Cerebellar nuclear complex (tissue), 1 donor: ENCODE data around the gene DUSP9.
"Not testable (repeated sequence)": the region's sequence is repeated elsewhere in the genome, so short reads cannot be mapped to it uniquely, and the experiment has no call there.

Source experiments
- DNase-seq, 2 experiments: peaks; one replicate each; lab custom pipeline; 2025; lab: John Stamatoyannopoulos, UW

DUSP9 gene

DNA sequence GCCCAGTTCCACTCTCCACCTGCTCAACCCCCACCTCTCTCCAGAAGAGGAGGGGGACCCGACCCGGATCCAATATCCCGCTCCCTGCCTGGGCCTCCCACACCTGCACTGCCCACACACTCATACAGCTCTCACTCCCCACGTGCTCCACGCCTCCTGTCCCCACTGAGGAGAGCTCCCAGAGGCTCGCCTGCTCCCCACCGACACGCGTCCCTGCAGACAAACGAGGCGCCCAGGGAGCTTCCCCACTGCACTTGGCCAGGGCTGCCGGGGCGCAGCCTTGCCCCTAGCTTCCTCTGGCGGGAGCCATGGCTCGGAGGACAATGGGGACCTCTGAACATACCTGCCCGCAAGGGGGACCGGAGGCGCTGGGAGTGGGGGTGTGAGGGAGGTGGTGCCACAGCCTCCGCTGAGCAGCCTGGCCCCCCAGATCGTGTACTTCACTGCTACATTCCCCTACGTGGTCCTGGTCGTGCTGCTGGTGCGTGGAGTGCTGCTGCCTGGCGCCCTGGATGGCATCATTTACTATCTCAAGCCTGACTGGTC is 45.7 kb downstream of the DUSP9 start:
- DNase-seq, result no peak

DNA sequence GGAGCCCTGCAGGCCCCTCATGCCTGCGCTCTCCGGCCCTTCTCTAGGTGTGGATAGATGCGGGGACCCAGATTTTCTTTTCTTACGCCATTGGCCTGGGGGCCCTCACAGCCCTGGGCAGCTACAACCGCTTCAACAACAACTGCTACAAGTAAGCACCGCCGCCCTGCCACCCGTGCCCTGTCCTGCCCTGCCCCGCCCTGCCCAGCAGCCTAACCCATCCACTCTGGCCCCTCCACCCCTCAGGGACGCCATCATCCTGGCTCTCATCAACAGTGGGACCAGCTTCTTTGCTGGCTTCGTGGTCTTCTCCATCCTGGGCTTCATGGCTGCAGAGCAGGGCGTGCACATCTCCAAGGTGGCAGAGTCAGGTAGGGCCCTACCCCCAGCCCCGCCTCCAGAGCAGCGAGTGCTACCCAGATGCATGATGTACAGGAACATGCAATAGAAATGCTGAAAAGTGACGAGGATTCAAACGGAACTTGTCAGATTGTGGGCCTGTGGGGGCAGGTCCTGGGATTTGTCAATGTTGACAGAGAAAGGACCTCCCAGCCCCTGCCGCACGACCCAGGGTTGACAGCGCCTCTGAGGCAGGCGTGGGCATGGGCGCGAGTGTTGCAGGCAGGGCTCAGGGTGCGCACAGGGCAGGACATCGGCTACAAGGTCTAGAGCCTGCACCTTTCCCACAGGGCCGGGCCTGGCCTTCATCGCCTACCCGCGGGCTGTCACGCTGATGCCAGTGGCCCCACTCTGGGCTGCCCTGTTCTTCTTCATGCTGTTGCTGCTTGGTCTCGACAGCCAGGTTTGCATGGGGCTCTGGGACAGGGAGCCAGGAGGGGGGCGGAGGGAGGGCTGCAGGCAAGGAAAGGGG is 46.4 kb downstream of the DUSP9 start:
- no peak for DNase-seq

GRCh38 chrX:153694256-153694655 is 47.3 kb downstream of the DUSP9 start:
- not testable (repeated sequence) for DNase-seq

- no peak for DNase-seq
These were observed 47.8 kb downstream of the DUSP9 start for GRCh38 chrX:153694687-153695270.

DNA sequence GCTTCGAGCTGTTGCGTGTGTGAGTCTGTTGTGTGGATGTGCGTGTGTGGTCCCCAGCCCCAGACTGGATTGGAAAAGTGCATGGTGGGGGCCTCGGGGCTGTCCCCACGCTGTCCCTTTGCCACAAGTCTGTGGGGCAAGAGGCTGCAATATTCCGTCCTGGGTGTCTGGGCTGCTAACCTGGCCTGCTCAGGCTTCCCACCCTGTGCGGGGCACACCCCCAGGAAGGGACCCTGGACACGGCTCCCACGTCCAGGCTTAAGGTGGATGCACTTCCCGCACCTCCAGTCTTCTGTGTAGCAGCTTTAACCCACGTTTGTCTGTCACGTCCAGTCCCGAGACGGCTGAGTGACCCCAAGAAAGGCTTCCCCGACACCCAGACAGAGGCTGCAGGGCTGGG is 49.1 kb downstream of the DUSP9 start:
- no peak for DNase-seq

DNA sequence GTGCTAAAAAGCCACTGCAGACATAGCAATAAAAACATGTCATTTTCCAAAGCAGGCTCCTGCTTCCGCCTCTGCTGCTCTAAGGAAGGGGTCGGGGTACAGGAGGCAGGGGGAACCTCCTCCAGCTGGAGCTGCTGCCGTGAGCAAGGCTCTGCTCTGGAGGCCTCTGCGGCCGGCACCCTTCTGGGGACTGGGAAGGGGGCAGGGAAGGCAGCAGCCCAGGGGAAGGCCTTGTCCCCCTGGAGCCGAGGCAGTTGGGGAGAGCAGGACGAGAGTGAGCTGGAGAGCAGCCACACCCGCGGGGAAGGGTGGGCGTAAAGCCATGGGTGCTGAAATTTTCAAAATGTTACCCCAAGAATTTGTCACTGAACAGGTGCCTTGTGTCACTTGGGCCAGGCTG is 49.5 kb downstream of the DUSP9 start:
- not testable (repeated sequence) for DNase-seq

DNA sequence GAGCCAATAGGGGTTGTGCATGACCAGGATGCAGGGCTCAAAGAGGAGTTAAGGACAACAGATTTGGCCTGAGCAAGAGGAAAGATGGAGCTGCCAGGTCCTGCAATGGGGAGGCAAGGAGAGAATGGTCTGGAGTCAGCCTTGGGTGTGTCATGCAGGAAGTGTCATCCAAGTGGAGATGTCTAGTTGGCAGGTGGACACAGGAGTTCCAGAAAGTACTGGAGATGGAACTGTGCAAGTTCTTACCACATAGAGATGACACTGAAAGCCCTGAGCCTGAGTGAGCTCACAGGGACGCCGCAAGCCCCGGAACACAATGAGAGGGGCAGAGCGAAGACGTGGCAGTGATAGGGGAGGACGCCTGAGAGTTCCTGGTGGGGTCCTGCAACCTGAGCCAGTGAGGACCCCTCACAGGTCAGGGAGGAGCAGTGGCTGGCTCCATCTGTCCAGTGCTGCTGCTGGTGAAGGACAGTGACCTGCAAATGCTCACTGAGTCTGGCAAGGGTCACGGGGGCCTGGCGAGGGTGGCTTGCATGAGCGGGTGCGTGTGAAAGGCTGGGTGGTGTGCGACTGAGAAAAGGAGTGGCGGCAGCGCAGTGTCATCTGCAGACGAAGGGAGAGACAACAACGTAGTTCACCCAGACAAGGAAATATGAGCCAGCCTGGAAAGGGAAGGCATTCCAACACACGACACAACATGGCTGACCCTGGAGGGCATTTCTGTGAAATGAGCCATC is 50.2 kb downstream of the DUSP9 start:
- DNase-seq, result not testable (repeated sequence)

DNA sequence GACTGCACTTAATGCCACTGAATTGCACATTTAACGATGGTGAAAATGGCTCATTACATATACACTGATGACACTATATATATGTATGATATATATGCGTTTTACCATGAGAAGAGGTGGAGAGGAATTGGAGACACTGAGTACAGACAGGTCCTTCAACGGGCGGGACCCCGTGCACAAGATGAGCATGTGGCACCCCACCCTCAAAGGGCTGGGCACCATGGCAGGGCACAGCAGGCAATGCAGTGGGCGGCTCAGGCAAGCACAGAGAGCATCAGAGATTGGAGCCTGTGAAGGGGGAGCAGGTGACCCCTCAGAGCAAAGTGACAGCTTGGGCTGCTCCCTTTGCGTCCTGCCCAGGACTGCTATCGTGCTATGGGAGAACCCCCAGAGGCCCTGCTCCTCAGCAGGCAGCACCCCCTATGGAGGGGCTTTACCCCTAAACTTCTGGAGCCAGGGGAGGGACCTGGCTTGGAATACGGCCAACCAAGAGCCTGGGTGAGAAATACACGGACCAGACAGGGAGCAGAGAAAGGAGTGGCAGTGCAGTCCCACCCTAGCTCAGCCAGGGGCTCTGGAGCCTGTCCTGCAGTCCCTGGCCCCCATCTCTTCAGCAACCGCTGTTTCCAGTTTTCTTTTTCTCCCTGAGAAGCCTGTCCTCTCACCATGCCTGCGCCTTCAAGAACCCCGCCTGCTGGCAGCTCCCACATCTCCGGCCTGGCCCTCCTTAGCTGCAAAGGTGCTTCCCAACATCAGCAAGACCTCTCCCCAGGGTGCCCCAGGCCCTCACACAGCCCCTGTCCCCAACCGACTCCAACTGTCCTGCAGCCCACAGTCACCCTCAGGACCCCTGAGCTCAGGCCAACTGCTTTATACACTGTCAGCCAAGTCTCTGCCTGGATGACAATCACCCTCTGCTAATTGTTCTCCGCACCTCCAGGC is 51.2 kb downstream of the DUSP9 start:
- no peak for DNase-seq

GRCh38 chrX:153699210-153699783 is 52.3 kb downstream of the DUSP9 start:
- DNase-seq, result not testable (repeated sequence)

GRCh38 chrX:153699784-153700371 is 52.9 kb downstream of the DUSP9 start:
- DNase-seq, result not testable (repeated sequence)

GRCh38 chrX:153700376-153700945 is 53.5 kb downstream of the DUSP9 start:
- no peak for DNase-seq
